Stimulated activated CD4-positive, alpha-beta T cell treated with anti-CD3 and anti-CD28 coated beads, TNF-alpha, amount 100 ng/mL, for 24 hours (primary cell): ENCODE results near the gene XPO6.

ENCODE experiments used
- DNase-seq, 3 experiments: peaks; one replicate each; pipeline ENCODE4 v3.0.0-alpha.2; 2020; ENCODE audit warnings: low read depth in 3 of 3

Gene XPO6

DNA sequence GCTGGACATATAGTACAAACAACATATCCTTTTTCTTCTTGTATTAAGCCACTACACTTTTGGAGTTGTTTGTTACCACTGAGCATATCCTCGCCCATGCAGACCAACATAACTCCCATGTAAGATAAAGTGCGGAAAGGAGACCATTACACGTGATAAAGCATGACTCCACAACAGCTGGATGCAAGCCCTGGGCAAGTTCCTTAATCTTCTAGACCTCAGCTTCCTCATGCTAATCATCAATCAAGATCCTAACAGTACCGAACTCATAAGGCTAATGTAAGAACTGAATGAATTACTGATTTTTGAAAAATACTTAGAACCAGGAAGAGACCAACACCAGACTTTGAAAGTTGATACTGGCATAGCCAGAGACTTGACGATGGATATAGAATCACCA, 101.3 kb downstream of the XPO6 start:
- no peak for DNase-seq

DNA sequence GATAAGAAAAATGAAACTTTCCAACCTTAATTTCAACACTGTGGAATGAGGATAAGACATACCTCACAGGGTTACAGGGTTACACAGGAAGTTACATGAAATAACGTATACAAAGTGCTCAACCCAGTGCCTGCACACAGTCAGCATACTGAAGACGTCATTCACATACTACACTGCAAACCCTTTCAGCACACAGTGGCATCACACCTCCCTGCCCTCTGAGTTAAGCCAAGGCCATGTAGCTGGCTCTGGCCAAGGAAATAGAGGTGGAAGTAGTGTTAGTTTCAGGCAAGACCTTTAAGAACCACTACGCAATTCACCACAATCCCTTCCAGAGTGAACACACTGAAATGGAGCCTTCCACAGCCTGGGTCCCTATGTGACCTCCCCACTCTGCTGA, 101.7 kb downstream of the XPO6 start:
- DNase-seq = no peak

DNA sequence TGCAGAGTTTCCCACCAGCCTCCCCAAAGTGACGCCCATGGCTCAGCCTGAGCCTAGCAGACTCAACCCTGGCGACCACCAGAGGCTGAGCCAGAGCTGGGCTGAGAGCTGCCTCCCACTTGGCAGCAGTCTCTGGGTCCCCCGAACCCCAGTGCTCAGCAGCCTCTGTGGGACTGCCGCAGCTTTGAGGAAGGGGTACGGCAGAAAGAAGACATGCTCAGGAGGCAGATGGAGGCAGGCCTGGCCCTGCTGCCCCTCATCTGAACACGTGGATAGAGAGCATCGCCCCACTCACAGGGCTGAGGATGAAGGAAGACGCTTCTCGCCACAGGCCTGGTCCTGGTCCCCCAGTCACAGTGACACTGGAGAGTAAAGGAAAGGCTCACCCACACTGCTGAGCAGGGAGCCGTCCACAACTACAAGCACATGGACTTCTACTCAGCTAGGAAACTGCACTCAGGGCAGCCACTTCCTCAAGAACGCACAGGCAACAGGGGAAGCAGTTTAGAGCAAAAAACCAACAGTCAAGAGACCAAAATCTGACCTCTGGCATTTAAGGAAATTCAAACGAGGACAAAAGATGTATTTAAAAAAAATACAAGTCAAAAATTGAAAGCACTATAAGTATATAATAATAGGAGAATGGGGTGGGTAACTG, 103.0 kb downstream of the XPO6 start:
- DNase-seq = no peak

GRCh38 chr16:28107232-28107631, 104.5 kb downstream of the XPO6 start:
- DNase-seq = no peak

DNA sequence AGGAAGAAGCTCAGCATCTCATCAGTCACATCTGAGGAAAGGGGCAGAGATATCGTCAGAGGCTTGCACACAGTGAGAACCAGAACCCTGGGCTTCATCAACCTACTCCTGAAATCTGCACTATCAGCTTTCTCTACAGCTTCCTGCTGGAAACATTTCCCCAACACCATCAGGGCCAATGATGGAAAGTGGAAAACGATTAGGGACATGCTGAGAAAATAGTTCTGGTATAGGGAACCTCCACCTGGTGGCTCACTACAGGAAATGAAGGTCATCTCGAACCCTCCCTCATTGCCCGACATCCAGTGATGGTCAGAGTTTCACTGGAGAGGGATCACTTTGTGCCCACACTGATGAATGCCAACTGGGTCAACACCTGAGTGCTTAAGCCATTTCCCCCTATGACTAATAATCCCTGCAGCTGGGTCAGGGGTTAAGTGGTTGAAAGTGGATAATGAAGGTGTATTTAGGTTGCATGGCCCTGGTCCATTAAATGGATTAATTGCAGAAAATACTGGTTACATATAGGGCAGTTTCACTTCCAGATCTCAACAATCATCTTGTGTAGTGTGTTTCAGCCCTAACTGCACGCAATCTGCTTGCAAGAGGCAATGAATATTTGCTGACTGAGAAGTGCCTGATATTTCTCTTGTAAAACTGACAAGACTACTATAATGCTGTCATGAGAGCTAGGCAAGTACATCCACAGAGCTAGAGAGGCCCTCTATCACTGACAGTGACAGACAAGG, 105.1 kb downstream of the XPO6 start:
- DNase-seq = no peak

- DNase-seq = no peak
These were observed 105.8 kb downstream of the XPO6 start for GRCh38 chr16:28105954-28106353.

DNA sequence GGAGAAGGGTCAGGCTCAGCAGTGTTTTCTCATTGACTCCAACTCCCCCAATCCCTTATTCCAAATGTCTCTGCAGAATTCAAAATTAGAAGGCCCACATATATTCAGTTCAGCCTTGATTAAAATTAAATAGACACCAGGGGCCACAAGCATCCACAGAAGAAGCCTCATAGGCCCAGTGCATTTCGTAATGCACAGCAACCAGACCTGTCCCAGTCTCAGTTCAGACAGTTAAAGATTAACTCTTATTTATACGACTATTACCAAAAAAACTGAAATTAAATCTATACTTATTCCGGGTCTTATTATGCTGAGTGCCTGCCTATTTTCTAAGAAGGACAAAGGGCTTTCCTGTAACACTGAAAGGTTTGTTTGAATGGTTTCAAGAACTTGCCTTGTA, 106.5 kb downstream of the XPO6 start:
- no peak for DNase-seq

DNA sequence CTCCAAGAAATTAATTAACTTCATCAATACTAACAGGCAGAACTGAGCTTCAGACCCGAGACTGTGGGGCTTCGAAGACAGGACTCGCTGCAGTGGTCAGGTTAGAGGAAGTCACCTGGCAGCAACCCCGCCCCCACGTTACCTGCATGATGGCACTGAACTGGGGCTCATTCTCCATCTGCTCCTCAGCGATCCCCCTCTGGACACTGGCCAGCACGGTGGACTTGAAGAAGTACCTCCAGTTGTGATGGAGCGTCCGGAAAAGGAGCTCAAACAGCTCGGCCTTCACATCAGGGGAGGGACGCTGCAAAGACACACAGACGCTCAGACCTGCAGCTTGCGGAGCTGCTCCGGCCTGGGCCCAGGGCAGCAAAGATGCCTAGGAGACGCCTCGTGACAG, 107.4 kb downstream of the XPO6 start:
- no peak for DNase-seq

DNA sequence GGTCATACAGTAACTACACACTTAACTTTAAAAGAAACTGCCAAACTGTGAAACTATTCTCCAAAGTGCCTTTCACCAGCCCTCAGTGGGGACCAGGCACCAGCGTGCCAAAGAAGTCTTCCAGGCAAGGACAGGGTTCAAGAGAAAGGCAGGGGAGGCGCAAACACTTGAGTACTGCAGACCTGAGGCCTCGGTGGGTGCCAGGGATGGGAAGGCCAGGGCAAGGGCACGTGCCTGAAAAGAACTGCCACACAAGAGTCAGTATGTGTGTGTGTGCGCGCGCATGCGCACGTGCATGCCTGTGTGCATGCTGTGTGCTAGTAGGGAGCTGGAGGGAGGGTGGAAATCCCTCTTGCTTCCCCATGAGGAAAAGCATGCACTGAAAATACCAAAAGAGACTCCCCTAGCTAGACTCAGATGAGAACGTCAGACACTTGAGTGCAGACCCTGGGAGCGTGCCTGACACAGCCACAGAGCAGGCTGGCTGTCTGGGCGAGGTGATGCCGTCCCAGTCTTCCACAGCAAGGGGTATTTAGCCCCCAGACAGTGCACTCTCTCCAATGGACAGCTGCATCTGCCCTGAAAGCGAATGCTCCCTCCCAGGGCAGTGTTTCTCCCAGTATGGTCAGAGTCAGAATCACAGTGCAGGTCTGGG, 108.1 kb downstream of the XPO6 start:
- no peak for DNase-seq

GRCh38 chr16:28101533-28101890, 110.3 kb downstream of the XPO6 start:
- no peak for DNase-seq

DNA sequence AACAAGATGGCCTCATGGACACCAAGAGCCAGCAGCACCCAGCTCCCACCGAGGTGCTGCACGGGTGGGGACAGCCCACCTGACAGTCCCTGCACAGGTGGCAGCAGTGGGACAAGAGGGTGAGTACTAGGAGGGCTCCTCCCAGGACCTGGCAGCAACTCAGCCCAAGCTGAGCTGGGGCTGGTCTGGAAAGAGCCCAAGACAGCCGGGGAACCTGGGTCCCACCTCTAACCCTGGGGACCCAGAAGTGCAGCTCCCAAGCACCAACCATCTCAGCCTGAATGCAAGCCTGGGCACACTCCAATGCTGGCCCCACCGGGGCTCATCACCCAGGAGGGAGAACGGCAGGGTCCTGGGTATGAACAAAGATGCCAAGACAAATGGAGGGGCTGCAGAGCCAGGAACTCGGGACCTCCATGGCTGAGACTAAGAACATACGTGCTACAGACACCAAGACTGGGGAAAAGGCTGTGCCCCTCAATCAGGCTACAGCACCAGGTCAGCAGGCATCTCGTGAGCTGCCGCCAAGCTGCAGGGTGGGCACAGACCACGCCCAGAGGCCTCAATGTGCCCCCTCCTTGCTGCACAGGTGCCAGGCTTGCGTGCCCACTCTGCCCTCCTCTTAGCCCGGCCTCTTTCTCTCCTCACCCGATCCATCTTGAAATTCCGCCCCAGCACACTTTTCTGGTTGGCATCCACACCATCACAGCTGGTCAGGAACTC, 110.8 kb downstream of the XPO6 start:
- no peak for DNase-seq

DNA sequence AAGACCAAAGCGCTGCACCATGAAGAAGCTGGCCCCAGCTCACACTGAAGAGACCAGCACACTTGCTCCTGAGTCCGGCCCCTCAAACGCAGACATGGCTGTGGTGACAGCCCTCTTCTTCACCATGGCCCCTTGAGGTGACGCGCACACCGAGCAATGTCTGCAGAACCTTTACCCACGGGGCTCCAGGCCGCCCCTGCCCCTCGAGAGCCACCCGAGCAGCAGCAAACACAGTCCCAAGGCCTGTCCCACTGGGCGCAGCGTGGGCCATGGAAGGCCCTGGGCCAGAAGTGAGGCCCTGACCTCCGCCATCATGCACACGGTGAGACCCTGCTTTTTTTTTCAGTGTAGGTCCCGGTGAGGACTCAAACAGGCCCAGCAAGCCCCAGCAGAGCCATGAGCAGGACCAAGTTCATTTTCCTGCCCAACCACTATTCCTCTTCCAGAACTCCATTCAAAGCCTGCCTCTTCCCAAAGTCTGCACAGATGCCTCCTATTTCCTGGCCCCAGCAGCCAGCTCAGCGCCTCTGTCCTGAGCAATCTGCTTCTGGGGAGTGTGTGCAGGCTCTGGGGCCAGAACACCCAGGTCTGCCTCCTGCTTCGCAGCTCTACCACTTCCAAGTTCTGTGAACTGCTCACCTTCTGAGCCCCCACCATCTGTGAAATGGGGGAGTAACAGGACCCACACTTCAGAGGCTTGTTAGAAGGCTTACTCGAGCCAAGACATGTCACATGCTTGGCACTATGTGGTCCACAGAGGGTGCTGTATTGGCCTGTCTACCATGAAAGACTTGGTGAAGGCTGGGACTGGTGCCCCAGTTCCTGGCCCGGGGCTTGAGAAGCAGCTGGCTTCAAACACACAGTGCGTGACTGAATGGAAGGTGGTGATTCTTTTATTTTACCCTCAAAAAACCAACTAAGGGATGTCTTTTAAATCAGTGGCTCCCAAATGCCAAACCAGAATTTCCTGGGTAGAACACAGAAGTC, 112.5 kb downstream of the XPO6 start:
- DNase-seq = no peak

GRCh38 chr16:28098171-28098958, 113.4 kb downstream of the XPO6 start:
- DNase-seq = no peak

GRCh38 chr16:28096983-28097899, 114.5 kb downstream of the XPO6 start:
- DNase-seq = no peak

DNA sequence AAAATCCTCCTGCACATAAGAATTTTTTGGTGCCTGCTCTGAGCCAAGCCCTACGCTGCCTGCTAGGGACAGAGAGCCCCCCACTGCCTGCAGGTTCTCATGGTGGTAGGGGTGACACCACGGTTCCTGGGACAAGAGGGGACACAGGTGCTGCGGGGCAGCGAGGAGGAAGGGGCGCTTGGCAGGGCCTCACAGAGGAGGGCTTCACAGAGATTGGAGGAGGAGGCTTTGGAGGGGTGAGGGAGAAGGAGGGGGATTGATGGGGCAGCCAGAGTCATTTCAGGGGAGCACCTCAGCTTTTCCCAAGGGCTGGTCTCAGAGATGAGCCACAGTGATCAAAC, 118.4 kb downstream of the XPO6 start:
- DNase-seq = no peak

GRCh38 chr16:28092721-28093384, 118.9 kb downstream of the XPO6 start:
- no peak for DNase-seq

DNA sequence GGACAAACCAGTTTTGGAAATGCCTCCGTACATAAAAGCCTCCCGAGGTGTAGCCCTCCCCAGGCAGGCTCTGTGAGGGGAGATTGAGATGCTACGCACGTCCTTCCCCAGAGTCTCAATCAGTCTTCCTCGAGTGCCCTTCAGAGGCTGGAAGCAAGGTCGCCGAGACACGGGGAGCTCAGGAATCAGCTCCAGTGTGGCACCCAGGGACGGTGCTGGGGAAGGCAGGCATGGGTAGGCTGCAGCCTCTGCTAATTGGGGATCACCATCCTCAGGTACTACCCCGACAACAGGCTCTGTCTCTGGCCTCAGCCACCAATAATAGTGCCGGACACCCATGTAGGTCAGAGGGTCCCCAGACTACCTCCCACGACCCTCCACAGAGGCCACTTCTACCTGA, 120.1 kb downstream of the XPO6 start:
- no peak for DNase-seq

DNA sequence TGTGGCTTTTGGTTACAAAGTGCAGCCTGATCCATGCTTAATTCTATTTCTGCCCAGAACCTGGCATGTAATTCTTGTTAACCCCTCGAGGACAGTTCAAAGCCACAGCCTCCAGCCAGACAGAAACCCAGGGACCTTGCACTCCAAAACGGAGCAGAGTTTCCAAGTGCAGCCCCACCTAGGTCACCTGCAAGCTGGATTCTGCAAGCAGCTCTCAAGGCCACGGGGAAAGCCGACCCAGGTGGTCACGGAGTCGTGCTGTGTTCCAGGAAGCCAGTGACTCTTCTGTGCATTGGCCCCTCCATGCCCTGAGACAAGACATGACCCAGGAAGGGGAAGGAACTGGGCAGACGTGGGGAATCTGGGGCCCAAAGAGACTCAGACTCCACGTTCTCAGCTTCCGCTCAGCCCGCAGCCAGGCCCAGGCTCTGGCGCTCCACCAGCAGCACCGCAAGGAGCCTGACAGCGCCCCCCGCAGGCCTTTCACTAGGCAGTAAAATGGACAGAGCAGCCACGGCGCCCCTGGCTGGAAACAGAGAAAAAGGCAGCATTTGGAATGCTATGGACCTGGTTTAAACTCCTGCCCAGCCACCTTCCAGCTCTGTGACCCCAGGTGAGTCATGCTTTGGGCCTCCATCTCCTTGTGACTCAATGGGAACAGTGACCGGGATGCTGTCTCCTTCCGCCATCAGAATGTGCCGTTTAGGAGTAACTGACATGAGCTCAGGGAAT, 121.0 kb downstream of the XPO6 start:
- DNase-seq = no peak
